Suppressor macrophage treated with lipopolysaccharide for 4 hours (primary cell): ENCODE data around the gene ATP8B4.
A peak's percentile ranks its signal among the peaks of the same experiment; 100 is the strongest.
"Not testable (repeated sequence)": the region's sequence is repeated elsewhere in the genome, so short reads cannot be mapped to it uniquely, and the experiment has no call there.

Experiments
- DNase-seq: peaks from one replicate; pipeline ENCODE4 v3.0.0-alpha.2; 2020

Gene ATP8B4, protein sequence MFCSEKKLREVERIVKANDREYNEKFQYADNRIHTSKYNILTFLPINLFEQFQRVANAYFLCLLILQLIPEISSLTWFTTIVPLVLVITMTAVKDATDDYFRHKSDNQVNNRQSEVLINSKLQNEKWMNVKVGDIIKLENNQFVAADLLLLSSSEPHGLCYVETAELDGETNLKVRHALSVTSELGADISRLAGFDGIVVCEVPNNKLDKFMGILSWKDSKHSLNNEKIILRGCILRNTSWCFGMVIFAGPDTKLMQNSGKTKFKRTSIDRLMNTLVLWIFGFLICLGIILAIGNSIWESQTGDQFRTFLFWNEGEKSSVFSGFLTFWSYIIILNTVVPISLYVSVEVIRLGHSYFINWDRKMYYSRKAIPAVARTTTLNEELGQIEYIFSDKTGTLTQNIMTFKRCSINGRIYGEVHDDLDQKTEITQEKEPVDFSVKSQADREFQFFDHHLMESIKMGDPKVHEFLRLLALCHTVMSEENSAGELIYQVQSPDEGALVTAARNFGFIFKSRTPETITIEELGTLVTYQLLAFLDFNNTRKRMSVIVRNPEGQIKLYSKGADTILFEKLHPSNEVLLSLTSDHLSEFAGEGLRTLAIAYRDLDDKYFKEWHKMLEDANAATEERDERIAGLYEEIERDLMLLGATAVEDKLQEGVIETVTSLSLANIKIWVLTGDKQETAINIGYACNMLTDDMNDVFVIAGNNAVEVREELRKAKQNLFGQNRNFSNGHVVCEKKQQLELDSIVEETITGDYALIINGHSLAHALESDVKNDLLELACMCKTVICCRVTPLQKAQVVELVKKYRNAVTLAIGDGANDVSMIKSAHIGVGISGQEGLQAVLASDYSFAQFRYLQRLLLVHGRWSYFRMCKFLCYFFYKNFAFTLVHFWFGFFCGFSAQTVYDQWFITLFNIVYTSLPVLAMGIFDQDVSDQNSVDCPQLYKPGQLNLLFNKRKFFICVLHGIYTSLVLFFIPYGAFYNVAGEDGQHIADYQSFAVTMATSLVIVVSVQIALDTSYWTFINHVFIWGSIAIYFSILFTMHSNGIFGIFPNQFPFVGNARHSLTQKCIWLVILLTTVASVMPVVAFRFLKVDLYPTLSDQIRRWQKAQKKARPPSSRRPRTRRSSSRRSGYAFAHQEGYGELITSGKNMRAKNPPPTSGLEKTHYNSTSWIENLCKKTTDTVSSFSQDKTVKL

DNA sequence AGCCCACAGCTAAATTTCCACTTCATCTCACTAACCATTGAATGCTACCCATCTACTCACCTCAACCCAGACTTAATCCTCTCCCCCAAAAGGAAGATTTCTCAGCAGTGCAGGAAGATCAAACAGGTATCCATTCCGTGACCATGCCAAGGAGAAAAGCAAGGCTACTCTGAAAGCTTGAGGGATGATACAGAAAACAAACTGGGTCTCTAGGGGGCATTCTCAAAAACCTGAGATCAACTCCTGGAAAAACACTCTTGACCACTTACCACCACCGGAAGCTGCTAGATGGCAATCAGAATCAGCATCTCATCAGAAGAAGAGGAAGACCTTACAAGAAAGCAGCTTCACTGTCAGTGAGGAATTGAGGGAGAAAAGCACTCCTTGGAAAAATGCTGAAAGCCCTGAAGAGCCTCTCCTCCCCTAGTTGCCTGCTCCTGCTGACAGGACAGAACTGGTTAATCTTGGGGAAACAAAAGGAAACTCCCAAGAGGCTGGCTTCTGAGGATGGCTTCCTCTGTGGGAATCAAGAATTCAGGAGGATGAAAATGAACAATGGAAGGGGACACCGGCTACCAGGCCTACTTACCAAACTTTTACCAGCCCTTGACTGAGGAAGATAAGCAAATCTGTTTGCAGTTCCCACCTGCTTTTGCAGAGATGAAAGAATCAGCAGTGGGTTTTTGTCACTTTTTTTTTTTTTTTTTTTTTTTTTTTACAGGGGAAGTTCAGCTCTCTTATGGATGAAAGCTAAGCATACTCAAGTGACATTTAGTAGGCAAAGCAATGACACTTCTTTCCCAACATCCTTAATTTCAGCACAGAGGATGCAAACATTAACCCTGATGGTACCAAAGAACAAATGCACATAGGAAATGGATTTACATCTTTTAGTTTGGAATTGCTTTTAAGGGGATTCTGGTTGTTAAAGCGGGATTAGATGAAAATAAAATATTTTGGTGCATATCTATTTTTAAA is at the start of gene ATP8B4:
Gene ATP8B4 (minus strand): TSS at position 171 of the 978 bp plus-strand sequence. CDS start 12,267 bp downstream, outside the sequence.
- peak; percentile 46 for DNase-seq

DNA sequence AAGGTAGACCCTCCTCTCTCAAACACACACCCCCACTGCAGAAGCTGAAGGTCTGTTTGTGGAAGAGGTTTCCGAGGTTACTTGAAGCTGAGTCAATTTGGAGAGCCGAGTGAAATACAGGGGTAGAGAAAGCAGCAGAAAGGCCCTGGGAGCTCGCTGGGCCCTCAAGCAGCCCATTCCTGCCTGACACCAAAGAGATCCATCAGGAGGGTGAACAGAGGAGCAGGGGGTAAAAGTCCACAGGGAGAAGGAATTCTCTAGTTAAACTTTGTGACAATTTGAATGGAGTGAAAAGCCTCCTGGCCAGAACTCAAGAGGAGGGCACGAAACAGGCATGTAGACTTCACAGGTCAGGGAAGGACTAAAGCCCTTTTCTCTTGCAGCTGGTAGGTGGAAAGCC is 49.3 kb upstream of the ATP8B4 start:
- no peak for DNase-seq

DNA sequence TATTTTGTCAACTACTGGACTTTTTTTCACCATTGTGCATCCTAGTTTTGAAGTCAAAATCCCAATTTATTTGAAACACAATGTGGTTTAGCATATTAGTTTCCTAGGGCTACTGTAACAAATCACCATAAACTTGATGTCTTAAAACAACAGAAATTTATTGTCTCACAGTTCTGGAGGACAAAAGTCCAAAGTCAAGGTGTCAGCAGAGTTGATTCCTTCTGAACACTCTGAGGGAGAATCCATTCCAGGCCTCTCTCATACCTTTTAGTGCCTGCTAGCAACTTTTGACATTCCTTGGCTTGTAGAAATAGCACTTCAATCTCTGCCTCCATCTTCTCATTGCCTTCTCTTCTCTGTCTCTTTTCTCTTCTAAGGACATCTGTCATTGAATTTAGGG is 48.1 kb upstream of the ATP8B4 start:
- DNase-seq = no peak

DNA sequence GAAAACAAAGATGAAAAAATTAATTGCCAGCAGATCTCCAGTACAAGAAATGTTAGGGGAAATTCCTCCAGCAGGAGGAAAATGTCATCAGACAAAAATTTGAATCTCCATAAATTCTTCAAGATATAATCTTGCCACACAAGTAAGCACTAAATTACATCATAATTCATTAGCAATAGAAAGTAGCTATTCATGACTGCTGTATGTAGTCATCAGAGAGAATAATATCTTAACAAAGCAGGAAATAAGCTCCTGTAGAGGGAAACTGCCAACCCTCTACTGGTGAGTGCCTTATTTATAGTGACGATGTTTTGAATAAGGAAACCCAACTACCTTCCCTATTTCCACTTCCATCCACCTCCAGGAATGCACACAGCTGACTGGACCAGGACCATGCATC is 47.2 kb upstream of the ATP8B4 start:
- peak; percentile 53 for DNase-seq

DNA sequence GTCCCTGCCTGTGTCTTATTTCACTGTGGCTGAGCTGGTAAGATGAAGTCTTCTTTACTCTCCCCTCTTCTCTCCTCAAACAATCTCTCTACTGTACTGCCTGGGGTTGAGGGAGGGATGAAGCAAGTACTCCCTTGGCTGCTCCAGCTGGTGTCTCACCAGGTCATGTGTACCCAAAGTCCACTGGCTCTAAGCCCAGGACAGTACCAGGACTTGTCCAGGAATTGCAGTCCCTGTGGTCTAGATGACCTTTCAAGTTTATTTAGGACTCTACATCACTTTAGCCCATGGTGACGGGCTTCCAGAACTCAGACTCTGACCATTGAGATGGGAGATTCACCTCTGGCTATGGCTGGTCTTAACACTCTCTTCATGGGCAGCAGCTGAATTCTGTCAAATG is 45.4 kb upstream of the ATP8B4 start:
- DNase-seq = no peak

DNA sequence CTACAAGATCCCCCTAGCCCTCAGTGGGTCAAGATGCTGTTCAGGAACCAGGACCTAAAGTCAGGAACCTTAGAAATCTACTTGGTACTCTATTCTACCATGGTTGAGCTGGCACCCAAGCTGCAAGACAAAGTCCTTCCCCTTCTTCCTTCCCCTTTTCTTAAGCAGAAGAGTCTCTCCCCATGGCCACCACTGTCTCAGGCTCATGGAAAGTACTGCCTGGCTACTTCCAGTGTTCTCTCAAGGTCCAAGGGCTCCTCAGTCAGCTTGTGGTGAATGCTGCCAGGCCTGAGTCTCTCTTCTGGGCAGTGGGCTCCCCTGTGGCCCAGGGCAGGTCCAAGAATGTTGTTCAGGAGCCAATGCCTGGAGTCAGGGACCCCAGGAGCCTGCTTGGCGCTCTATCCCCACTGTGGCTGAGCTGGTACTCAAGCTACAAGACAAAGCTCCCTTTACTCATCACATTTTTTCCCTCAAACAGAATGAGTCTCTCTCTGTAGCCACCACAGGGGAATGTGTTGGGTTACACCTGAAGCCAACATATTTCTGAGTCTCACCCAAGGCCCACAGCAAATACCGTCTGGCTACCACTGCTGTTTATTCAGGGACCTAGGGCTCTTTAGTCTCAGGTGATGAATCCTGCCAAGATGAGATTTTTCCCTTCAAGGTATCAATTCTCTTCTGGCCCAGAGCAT is 44.8 kb upstream of the ATP8B4 start:
- DNase-seq = no peak

DNA sequence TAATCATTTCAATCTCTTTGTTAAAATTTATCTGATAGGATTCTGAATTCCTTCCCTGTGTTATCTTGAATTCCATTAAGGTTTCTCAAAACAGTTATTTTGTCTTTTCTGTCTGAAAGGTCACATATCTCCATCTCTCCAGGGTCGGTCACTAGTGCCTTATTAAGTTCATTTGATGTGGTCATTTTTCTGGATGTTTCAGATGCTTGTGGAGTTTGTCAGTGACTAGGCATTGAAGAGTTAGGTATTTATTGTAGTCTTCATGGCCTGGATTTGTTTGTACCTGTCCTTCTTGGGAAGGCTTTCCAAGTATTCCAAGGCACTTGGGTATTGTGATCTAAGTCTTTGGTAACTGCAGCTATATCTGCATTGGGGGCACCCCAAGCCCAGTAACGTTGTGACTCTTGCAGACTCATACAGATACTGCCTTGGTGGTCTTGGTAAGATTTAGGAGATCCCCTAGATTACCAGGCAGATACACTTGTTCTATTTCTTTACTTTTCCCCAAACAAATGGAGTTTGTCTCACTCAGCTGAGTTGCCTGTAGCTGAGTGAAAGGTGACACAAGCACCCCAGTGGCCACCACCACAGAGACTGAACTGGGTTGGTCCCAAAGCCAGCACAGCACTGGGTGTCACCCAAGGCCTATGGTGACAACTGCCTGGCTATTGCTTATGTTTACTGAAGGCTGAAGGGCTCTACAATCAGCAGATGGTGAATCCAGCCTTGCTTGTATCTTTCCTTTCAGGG is 44.1 kb upstream of the ATP8B4 start:
- no peak for DNase-seq

DNA sequence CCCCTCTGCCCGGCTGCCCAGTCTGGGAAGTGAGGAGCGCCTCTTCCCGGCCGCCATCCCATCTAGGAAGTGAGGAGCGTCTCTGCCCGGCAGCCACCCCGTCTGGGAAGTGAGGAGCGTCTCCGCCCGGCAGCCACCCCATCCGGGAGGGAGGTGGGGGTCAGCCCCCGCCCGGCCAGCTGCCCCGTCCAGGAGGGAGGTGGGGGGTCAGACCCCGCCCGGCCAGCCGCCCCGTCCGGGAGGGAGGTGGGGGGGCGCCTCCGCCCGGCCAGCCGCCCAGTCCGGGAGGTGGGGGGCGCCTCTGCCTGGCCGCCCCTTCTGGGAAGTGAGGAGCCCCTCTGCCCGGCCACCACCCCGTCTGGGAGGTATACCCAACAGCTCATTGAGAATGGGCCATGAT is 39.2 kb upstream of the ATP8B4 start:
- DNase-seq = not testable (repeated sequence)

DNA sequence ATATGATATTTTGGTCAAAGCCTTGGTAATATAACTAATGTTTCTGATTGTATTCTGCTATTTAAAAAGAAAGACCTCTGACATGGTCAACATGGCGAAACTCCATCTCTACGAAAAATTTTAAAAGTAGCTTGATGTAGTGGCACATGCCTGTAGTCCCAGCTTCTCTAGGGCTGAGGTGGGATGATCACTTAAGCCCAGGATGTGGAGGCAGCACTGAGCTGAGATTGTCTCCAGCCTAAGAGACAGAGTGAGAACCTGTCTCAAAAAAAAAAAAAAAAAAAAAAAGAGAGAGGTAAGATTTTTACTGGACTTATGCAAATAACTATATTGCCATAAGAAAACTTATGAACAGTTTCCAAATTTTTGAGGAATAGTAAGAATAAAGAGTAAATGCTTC is 32.4 kb upstream of the ATP8B4 start:
- DNase-seq = no peak

DNA sequence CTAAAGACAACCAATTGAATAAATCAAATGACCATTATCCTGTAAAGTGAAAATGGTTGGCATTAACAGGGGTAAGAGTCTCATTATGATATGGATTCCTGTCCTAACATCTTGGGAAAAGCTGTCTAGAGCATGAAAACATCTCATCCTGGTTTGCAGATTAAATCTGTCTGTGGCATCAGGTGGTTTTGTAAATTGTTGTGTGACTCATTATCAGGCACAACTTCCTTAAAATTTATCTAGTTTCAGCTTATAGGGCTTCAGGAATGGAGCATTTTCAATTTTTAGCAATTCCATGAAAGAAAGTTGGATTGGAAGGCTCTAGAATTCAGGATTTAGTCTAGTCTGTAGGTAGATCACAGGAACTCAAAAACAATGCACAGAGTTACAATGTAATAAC is 31.8 kb upstream of the ATP8B4 start:
- no peak for DNase-seq

DNA sequence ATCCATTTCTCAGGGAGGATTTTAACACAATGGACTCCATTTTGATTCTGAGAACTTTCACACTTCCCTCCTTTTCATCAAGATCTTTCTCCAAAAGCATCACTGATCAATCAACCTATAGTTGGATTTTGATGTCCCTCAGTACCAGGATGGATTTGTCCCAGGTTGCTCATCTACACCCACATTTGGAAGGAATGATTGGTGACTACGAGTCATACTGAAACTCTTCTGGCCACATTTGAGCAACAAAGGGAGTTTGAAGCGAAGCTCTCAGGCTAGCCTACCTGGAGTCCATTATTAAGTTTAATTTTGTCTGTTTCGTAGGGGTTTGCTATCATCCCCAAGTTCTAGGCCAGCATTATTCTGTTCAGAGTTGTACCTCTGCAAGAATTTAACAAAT is 31.3 kb upstream of the ATP8B4 start:
- DNase-seq = no peak

DNA sequence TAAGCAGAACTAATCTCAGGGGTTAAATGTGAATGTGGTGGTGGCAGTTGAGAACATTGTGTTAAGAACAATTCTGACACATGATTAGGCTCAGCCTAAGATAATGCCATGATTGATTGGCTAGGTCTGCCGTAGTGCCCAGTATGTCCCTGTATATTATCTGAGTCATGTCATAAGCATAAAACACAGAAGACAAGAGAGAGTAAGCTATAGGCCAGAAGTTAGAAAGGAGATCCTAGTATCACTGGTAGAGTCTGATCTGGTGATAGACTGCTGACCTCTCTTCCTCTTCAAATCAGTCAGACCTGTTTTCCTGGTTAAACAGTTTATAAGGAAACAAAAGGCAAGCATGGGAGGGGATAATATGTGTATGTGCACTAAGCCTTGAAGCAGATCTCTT is 30.1 kb upstream of the ATP8B4 start:
- DNase-seq = no peak

DNA sequence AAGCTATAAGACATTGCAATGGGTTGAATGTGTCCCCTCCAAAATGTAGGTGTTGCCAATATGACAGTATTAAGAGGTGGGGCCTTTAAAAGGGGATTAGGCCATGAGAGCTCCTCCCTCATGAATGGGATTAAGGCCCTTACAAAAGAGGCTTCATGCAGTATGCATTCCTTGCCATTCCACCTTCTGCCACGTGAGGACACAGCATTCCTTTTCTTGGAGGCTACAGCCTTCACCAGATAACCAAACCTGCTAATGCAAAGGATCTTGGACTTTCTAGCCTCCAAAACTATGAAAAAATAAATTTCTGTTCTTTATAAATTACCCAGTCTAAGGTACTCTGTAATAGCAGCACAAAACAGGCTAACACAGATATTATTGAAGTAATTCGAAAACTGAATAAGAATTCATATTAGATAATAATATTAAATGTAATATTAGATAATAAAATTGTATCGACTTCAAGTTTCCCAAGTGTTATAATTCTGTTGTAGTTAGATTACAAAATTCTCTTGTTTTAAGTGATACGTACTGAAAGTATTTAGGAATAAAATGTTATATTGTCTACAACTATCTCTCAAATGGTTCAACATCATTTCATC is 29.4 kb upstream of the ATP8B4 start:
- no peak for DNase-seq

DNA sequence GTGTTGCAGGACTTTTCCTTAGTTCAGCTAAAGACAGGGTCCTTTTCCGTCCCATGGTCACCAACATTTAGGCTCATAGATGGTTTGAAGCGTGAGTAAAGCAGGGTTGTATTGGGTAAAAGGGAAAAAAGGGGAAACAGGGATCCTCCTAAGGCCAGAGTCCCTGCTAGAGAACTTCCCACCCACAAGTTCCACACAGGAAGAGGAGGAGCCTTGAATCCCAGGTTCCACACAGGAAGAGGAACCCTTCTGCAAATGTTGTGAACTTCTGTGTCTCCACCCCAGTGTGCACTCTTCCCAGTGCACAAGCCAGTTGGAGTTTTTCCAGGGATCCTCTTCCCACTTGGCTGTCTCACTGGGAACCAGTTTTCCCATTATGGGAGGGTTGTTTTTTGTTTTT is 27.6 kb upstream of the ATP8B4 start:
- DNase-seq = peak; percentile 45

DNA sequence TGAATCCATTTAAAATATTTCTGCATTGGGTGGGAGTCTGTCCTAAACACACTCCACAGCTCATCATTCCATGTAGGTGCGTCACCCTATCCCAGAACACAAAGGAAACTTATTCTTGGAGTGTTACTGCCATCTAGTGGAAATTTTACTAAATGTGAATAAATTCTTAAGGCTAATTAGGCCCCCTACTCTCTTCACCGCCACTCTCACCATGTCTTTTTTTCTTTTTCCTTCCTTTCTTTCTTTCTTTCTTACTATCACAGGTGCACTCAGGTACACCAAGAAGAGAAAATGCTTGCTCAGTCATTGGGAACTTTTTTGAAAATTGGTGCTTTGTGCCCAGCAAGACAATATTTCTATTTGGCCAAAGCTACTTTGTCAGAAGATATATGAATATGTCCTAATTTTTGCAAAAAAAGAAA is 26.4 kb upstream of the ATP8B4 start:
- DNase-seq = peak; percentile 79

DNA sequence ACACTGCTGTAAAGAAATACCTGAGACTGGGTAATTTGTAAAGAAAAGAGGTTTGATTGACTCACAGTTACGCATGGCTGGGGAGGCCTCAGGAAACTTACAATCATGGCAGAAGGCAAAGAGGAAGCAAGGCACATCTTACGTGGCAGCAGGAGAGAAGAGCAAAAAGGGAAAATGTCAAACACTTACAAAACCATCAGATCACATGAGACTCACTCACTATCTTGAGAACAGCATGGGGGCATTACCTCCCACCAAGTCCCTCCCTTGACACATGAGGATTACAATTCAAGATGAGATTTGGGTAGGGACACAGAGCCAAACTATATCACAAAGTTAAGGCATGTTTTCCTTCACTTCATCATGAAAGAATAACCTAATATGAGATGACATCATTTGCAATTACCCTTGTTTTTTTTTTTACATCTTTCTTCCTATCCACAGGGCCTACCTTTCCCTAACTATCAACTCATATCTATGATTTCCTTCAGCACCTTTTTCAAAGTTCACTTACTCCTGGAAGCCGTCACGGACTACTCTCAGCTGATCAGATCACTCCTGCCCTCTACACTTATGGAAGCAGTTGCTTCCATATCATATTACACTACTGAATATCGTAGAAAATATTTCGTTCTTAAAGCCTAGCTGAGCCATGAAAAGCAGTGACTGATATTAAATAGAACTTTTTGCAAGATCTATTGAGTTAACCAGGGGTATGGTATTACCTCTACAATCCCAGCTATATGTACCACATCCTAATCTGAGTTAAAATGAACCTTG is 25.5 kb upstream of the ATP8B4 start:
- DNase-seq = peak; percentile 30

DNA sequence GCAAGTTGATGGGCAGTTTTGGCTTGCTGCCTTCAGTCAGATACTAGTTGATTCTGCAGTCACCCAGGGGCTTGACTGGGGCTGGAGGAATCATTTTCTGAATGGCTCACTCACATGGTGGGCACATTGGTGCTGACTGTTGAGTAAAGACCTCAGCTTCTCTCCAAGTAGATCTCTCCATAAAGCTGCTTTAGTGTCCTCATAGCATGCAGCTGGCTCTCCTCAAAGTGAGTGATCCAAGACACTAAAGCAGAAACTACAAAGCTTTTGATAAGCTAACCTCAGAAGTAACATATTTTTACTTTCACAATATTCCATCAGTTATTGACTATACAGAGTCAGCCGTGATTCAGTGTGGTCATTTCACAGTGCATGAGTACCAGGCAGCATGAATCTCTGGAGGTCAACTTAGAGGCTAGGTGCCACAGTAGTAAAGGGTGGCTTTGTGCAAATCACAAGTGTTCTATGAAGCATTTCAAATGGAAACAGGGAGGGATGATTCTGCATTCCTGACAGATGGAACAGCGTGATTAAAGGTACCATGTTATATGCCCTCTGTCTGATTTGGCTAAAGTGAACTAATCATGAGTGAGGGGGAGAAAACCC is 24.3 kb upstream of the ATP8B4 start:
- DNase-seq = no peak

DNA sequence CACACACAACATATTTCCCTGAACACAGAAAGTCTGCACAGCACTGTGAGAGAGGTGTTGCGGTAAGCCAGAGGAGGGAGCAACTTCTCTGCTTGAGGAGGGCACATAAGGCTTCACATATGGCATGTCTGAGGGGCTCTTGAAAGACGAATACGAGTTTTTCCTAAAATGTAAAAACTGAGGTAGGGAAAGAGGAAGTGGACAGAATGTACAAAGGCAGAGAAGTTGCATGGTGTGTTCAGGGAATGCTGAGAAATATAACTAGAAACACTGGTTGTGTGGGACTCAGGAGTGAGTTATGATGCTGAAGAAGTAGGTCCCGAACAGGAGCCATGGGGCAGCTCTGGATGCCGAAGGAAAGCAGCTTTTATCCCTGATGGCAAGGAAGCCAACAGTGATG is 22.8 kb upstream of the ATP8B4 start:
- no peak for DNase-seq

DNA sequence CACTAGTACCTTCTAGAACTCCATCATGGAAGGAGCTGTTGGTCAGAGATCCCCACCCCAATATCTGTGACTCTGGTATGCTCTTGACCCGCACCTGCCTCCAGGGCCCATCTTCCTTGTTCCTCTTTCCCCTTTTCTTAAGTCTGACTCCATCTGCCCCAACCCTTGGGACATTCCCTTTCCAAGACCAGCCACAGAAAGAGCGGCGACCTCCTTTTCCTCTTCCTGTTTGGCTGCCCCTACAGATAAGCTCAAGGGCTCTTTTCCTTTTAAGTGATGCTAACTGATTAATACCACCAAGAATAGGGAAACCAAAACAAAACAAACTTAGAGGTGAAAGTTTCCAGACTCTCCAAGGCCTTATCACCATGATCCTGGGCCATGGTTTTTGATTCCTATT is 21.9 kb upstream of the ATP8B4 start:
- DNase-seq = no peak
